GM10248 (cell line): Measurements from ENCODE around the gene RASAL2.

Experiments
- CTCF ChIA-PET: fragments of 300-600 bp; sonication (Branson Sonifier 250); formaldehyde crosslinking; extraction: SDS; loops from one replicate; lab custom pipeline; 2021; ENCODE audit warnings: antibody characterized with exemption; lab: Yijun Ruan, JAX
- POLR2A ChIA-PET: fragments of 350-650 bp; sonication (Branson Sonifier 250); formaldehyde crosslinking; extraction: SDS; loops from one replicate; lab custom pipeline; 2020; ENCODE audit warnings: antibody characterized with exemption; lab: Yijun Ruan, JAX
- DNase-seq: peaks from one replicate; pipeline ENCODE4 v3.0.0; 2012; ENCODE audit errors: extremely low spot score
- TF ChIP-seq, protein P1 (sequence below): IDR thresholded peaks from 2 replicates; pipeline ENCODE4 v1.5.1; 2012; ENCODE audit warnings: mild to moderate bottlenecking, low read depth; ENCODE audit errors: extremely low read depth, missing control alignments, control extremely low read depth

RASAL2 gene

DNA sequence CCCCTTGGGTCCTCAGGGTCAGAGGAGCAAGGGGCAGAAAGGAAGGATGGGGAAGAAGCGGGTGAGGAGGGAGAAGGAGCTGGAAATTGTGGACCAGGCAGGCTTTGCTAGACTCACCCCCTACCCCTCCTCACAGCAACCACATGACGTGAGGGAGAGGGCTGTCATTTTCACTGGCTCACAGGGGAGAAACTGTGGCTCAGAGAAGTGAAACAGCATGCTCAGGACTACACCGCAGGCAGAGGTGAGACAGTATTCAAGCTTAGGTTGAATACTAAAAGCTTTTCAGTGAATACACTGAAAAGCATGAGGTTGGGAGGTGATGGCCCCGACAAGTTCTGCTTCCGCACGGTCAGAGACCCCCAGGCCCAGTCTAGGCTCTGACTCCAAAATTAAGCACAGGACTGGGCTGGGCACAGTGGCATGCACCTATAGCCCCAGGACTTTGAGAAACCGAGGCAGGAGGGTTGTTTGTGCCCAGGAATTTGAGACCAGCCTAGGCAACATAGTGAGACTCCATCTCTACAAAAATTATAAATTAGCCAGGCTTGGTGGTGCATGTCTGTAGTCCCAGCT is 404.1 kb downstream of the RASAL2 start:
- ChIA-PET POLR2A (no interaction called here), CTCF (no interaction called here)
- TF ChIP-seq, protein P1, sequence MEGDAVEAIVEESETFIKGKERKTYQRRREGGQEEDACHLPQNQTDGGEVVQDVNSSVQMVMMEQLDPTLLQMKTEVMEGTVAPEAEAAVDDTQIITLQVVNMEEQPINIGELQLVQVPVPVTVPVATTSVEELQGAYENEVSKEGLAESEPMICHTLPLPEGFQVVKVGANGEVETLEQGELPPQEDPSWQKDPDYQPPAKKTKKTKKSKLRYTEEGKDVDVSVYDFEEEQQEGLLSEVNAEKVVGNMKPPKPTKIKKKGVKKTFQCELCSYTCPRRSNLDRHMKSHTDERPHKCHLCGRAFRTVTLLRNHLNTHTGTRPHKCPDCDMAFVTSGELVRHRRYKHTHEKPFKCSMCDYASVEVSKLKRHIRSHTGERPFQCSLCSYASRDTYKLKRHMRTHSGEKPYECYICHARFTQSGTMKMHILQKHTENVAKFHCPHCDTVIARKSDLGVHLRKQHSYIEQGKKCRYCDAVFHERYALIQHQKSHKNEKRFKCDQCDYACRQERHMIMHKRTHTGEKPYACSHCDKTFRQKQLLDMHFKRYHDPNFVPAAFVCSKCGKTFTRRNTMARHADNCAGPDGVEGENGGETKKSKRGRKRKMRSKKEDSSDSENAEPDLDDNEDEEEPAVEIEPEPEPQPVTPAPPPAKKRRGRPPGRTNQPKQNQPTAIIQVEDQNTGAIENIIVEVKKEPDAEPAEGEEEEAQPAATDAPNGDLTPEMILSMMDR = no peak
- no peak for DNase-seq

DNA sequence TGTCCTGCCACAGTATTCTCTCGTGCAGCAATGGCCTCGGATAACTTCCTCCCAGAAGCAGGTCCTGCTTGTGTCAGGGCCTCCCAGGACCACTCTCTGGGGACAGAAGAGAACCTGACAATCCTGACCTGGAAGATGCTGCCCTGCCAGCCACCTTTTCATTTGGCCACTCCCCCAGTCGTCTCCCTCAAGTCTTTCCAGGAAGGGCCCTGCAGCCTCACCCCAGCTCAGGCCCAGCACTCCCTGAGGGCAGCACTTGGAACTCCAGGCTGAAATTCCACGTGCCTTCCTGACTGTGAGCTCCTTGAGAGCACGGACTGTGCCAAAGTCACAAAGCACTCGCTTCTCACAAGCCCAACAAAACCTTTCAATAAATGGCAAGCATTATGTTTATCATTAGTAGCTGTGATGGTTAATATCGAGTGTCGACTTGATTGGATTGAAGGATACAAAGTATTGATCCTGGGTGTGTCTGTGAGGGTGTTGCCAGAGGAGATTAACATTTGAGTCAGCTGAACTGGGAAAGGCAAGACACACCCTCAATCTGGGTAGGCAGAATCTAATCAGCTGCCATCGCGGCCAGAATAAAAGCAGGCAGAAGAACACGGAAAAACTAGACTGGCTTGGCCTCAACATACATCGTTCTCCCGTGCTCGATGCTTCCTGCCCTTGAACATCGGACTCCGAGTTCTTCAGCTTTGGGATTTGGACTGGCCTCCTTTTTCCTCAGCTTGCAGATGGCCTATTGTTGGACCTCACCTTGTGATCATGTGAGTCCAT is 405.2 kb downstream of the RASAL2 start:
- DNase-seq = no peak
- CTCF ChIA-PET = interaction anchor here (1.2 to 6.3 kb wide), 2 partner anchors 187 to 480 kb away, joined by 3 to 66 read pairs; no protein-coding TSS in a partner anchor
- TF ChIP-seq, protein P1 = no peak
- POLR2A ChIA-PET = no interaction called here

DNA sequence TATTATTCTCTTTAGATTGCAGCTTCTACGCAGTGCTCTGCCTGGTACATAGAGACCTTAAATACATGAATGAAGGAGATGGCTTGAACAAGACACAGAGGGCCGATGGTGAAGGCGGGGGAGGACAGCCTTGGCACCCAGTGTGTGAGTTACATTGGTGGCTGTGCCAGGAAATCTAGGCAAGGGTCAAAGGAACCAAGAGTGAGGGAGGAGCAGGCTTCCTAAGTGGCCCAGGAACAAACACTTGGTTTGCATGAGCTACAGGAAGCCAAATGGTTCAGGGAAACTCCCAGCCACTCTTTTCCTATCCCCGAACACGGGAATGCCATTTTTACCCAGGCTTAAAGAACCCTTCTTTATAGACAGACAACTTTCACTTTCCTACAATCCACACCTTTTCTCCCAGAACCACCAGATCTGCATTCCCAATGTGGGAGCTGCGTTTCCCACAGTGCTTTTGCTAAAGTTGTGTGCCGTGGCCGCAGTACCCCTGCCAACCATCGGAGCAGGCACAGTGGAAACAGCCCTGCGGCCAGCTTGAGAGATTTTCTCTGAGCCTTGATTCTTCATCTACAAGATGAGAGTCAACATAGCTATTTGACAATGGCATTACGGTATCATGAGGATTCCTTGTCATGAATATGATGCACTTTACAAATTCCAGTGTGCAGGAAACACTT is 406.3 kb downstream of the RASAL2 start:
- TF ChIP-seq, protein P1 = no peak
- DNase-seq = no peak
- CTCF ChIA-PET = interaction anchor here (1.0 to 6.3 kb wide), 11 partner anchors 12 to 200 kb away, joined by 4 to 66 read pairs (median 11); partner anchors contain the start of gene TEX35
- POLR2A ChIA-PET = no interaction called here

DNA sequence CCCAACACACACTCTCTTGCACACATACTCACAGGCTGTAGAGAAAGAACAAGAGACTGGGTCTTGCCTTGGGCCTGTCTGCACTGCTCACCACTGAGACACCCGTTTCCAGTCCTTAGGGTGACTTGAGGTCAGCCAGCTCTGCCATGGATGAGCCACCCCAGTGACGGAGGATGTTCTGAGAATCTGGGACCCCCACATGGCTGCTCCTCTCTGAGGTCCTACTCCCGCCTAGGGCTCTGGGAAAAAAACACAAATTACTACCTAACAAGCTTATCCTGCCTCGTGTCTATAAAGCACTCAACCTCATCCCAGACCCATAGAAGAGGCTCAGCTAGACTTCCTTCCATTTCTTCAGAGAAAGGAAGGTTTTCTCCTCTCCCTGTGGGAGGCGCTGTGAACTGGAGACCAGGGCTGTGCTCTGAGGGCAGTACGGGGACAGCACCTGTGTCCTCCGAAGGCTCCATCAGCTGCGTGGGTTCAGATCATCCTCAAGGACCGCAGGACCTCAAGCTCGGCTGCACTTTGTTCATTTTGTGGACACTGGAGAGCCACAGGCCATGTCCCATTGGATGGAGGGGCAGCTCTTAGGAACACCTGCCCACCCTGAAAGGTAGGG is 407.1 kb downstream of the RASAL2 start:
- ChIA-PET POLR2A (no interaction called here), CTCF (interaction anchor here (0.7 to 6.3 kb wide), 28 partner anchors 9 to 502 kb away, joined by 3 to 66 read pairs (median 5); partner anchors contain the start of gene TEX35)
- peak; percentile 8 for DNase-seq
- TF ChIP-seq, protein P1 = no peak

DNA sequence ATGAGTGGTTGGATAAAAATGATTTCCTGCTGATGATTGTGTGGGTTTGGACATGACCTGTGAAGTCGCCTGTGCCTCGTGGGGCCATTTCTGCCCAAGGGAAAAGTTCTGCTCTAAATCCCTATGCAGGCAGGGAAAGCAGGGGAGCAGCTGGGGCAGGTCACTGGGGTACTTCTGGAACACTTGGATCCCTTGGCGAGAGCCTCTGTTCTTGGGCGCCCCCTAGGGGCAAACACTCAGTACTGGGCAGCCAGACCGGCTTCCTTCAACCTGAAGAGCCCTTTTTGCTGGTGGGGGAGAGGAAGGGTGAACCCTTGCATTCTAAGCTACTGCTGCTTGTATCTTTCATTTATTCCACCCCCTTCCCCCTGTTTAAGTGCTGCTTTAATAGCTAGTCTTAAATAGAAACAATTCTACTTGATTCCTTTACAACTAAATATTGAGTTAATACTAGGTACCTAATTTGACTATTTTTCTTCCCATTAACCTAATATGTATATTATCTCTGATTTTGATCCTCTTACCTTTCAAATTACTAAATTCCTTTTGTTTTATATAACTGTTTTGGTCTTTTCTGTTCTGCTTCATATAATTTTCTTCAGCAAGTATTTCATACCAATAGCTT is 407.9 kb downstream of the RASAL2 start:
- TF ChIP-seq, protein P1 = peak; percentile 79
- CTCF ChIA-PET = interaction anchor here (0.6 to 6.3 kb wide), 37 partner anchors 9 to 826 kb away, joined by 3 to 66 read pairs (median 4); partner anchors contain the start of gene TEX35
- DNase-seq = peak; percentile 85
- POLR2A ChIA-PET = no interaction called here
